RWPE2 (cell line): ENCODE data around the gene IFT80.

Experiments
- ATAC-seq: fragments of 200-7000 bp; cut with Tn5 transposase; 3 replicates; pipeline ENCODE4 v1.9.1; 2021; ENCODE audit warnings: low read depth
- DNase-seq: peaks from one replicate; pipeline ENCODE4 v3.0.0-alpha.2; 2020; ENCODE audit warnings: low spot score
- H3K27ac ChIP-seq: fragments of 450-650 bp; 2 replicates; pipeline ENCODE4 v1.5.1; 2017; ENCODE audit warnings: mild to moderate bottlenecking; ENCODE audit not compliant: poor library complexity, severe bottlenecking
- H3K27me3 ChIP-seq: fragments of 250-450 bp; sonication (Bioruptor Pico); 2 replicates; pipeline ENCODE4 v1.5.1; 2021; ENCODE audit warnings: mild to moderate bottlenecking, moderate library complexity; ENCODE audit not compliant: insufficient read depth, poor library complexity, severe bottlenecking
- H3K36me3 ChIP-seq: fragments of 250-450 bp; sonication (Bioruptor Pico); 2 replicates; pipeline ENCODE4 v1.5.1; 2020; ENCODE audit warnings: low read depth, mild to moderate bottlenecking, moderate library complexity
- H3K4me1 ChIP-seq: fragments of 250-450 bp; sonication (Bioruptor Pico); 2 replicates; pipeline ENCODE4 v1.5.1; 2021; ENCODE audit warnings: mild to moderate bottlenecking, moderate library complexity; ENCODE audit not compliant: insufficient read depth, poor library complexity, severe bottlenecking
- H3K4me3 ChIP-seq: fragments of 250-450 bp; sonication (Bioruptor Pico); 2 replicates; pipeline ENCODE4 v1.5.1; 2021; ENCODE audit warnings: mild to moderate bottlenecking, moderate library complexity; ENCODE audit not compliant: severe bottlenecking
- H3K9me3 ChIP-seq: fragments of 250-450 bp; sonication (Bioruptor Pico); 2 replicates; pipeline ENCODE4 v1.5.1; 2021; ENCODE audit warnings: mild to moderate bottlenecking, moderate library complexity; ENCODE audit not compliant: severe bottlenecking
- CTCF ChIP-seq: fragments of 450-650 bp; IDR thresholded peaks from one replicate; pipeline ENCODE4 v1.5.1; 2017; ENCODE audit warnings: mild to moderate bottlenecking, moderate library complexity; ENCODE audit not compliant: poor library complexity, severe bottlenecking

Gene IFT80

GRCh38 chr3:160399125-160400029 is at the start of gene IFT80, which contains the start of gene SMC4:
Gene IFT80 (minus strand): TSS chr3:160399225. CDS start chr3:160384600, 14,625 bp downstream.
Gene SMC4 (plus strand): TSS chr3:160399650. CDS start chr3:160400827, 1,177 bp downstream.
- Histone ChIP-seq H3K27me3 (no peaks in the 10 kb centered on the region), H3K36me3 (peaks cover 48% of the 10 kb centered on the region), H3K27ac (peak within 1 kb of the TSS; percentile 88), H3K4me3 (peak within 1 kb of the TSS; percentile 66), H3K4me1 (peaks cover 22% of the 10 kb centered on the region), H3K9me3 (no peaks in the 10 kb centered on the region)
- ATAC-seq (peak; percentile 88), DNase-seq (peak; percentile 93)
- TF ChIP-seq CTCF = no peak

- Histone ChIP-seq H3K4me1 (peaks cover 27% of the 10 kb centered on the region), H3K4me3 (peak overlapping the region; percentile 62), H3K36me3 (peaks cover 57% of the 10 kb centered on the region), H3K9me3 (no peaks in the 10 kb centered on the region), H3K27me3 (no peaks in the 10 kb centered on the region), H3K27ac (peak overlapping the region; percentile 87)
- no peak for ATAC-seq
- no peak for TF ChIP-seq CTCF
- no peak for DNase-seq
Measured at GRCh38 chr3:160447544-160447943, 48.5 kb upstream of the IFT80 start.

- H3K9me3 ChIP-seq = no peaks in the 10 kb centered on the region
- no peak overlapping the region for H3K4me3 ChIP-seq
- peaks cover 27% of the 10 kb centered on the region for H3K4me1 ChIP-seq
- no peak overlapping the region for H3K27ac ChIP-seq
- TF ChIP-seq CTCF = no peak
- H3K36me3 ChIP-seq = peaks cover 58% of the 10 kb centered on the region
- no peaks in the 10 kb centered on the region for H3K27me3 ChIP-seq
- ATAC-seq = no peak
- DNase-seq = no peak
Measured at GRCh38 chr3:160446522-160447056, 47.6 kb upstream of the IFT80 start.

- ATAC-seq (no peak), DNase-seq (no peak)
- Histone ChIP-seq H3K4me3 (no peak overlapping the region), H3K4me1 (peaks cover 24% of the 10 kb centered on the region), H3K9me3 (no peaks in the 10 kb centered on the region), H3K27ac (no peak overlapping the region), H3K27me3 (no peaks in the 10 kb centered on the region), H3K36me3 (peaks cover 58% of the 10 kb centered on the region)
- TF ChIP-seq CTCF = no peak
Measured at GRCh38 chr3:160445854-160446253, 46.8 kb upstream of the IFT80 start.
